H1 (cell line): ENCODE measurements around the gene BGN. TPM values are rescaled to one million over a fixed set of nuclear protein-coding genes. Genes with fewer than 3 reads are reported as not detected.

Experiments
- HDAC2 ChIP-seq, 2 experiments: fragments of 300-600 bp in 1 of 2; sonication (generic) in 1 of 2; IDR thresholded peaks; 2 replicates each; pipeline ENCODE4 v1.6.1; 2011 to 2012; ENCODE audit warnings: low read depth in 2 of 2, low read length in 2 of 2, mild to moderate bottlenecking in 2 of 2, moderate library complexity in 2 of 2, borderline replicate concordance in 1 of 2, inconsistent platforms in 1 of 2
- KDM1A ChIP-seq: fragments of 200-600, 300-600 bp; sonication (generic); IDR thresholded peaks from 2 replicates; pipeline ENCODE4 v1.7.1; 2016; ENCODE audit warnings: mild to moderate bottlenecking, low read length, borderline replicate concordance
- RAD21 ChIP-seq, 2 experiments: IDR thresholded peaks in 1 of 2; conservative IDR thresholded peaks in 1 of 2; 2 replicates each; pipeline ENCODE4 v1.6.1; 2011; ENCODE audit warnings: low read depth in 2 of 2, low read length in 2 of 2, improper control_type of control experiment in 1 of 2, inconsistent platforms in 1 of 2, mild to moderate bottlenecking in 1 of 2, moderate library complexity in 1 of 2
- SP1 ChIP-seq: IDR thresholded peaks from 2 replicates; pipeline ENCODE4 v1.6.1; 2011; ENCODE audit warnings: low read depth, low read length
- SP4 ChIP-seq: IDR thresholded peaks from 2 replicates; pipeline ENCODE4 v1.6.1; 2012; ENCODE audit warnings: low read length, inconsistent platforms
- polyA plus RNA-seq, 7 experiments: library from polyadenylated mRNA; depleted of rRNA in 3 of 7; stranded (reverse) in 5 of 7; unstranded in 2 of 7; fragments of >200 nt in 5 of 7; fragments of 200-250 nt in 2 of 7; gene quantifications; 1 replicate in 5 of 7; 2 replicates in 1 of 7; 4 replicates in 1 of 7; pipeline versions ENCODE4 v1.2.1 to v1.2.3, GENCODE V29; 2011 to 2013; ENCODE audit warnings: missing spikeins in 2 of 7, mixed read lengths in 2 of 7
- total RNA-seq: library from RNA; stranded (reverse); fragmentation: NEBNext Ultra II Directional; extraction: Animal tissue kit (Norgen Biotek cat#: 25700); gene quantifications from 2 replicates; pipeline ENCODE4 v1.2.1, GENCODE V29; 2021
- TF ChIP-seq, protein P1 (sequence below): fragments of 300-600 bp; sonication (generic); IDR thresholded peaks from 2 replicates; pipeline ENCODE4 v1.7.1; 2012; ENCODE audit warnings: low read length, moderate library complexity, mild to moderate bottlenecking, inconsistent platforms; ENCODE audit not compliant: insufficient replicate concordance
- TF ChIP-seq, protein P2 (sequence below): IDR thresholded peaks from 2 replicates; pipeline ENCODE4 v1.6.1; 2012; ENCODE audit warnings: low read length, inconsistent platforms

BGN gene
- total and polyA plus RNA-seq, 2 of the 8 experiments (the other 6 are each of a cell fraction or from before 2014, with no cell fraction given) = 1.8 to 2.4 TPM

DNA sequence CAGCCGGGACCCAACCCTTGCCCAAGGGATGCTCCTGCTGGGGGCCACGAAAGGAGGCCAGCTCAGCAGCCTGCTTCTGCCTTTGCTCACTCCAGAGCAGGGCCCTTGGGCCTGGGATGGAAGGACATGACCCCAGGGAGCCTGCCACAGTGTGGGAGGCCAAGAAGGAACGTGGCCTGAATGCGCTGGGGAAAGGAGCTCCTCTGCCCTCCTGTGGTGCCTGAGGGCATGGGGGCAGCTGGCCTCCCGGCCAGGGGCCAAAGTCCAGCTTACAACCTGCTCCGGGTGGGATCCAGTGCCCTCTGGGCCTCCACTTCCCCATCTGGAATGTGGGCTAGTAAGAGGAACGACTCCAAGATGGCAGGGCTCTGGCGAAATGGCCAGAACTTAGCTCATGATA, 20.7 kb downstream of the BGN start (continued):
- TF ChIP-seq, protein P1, sequence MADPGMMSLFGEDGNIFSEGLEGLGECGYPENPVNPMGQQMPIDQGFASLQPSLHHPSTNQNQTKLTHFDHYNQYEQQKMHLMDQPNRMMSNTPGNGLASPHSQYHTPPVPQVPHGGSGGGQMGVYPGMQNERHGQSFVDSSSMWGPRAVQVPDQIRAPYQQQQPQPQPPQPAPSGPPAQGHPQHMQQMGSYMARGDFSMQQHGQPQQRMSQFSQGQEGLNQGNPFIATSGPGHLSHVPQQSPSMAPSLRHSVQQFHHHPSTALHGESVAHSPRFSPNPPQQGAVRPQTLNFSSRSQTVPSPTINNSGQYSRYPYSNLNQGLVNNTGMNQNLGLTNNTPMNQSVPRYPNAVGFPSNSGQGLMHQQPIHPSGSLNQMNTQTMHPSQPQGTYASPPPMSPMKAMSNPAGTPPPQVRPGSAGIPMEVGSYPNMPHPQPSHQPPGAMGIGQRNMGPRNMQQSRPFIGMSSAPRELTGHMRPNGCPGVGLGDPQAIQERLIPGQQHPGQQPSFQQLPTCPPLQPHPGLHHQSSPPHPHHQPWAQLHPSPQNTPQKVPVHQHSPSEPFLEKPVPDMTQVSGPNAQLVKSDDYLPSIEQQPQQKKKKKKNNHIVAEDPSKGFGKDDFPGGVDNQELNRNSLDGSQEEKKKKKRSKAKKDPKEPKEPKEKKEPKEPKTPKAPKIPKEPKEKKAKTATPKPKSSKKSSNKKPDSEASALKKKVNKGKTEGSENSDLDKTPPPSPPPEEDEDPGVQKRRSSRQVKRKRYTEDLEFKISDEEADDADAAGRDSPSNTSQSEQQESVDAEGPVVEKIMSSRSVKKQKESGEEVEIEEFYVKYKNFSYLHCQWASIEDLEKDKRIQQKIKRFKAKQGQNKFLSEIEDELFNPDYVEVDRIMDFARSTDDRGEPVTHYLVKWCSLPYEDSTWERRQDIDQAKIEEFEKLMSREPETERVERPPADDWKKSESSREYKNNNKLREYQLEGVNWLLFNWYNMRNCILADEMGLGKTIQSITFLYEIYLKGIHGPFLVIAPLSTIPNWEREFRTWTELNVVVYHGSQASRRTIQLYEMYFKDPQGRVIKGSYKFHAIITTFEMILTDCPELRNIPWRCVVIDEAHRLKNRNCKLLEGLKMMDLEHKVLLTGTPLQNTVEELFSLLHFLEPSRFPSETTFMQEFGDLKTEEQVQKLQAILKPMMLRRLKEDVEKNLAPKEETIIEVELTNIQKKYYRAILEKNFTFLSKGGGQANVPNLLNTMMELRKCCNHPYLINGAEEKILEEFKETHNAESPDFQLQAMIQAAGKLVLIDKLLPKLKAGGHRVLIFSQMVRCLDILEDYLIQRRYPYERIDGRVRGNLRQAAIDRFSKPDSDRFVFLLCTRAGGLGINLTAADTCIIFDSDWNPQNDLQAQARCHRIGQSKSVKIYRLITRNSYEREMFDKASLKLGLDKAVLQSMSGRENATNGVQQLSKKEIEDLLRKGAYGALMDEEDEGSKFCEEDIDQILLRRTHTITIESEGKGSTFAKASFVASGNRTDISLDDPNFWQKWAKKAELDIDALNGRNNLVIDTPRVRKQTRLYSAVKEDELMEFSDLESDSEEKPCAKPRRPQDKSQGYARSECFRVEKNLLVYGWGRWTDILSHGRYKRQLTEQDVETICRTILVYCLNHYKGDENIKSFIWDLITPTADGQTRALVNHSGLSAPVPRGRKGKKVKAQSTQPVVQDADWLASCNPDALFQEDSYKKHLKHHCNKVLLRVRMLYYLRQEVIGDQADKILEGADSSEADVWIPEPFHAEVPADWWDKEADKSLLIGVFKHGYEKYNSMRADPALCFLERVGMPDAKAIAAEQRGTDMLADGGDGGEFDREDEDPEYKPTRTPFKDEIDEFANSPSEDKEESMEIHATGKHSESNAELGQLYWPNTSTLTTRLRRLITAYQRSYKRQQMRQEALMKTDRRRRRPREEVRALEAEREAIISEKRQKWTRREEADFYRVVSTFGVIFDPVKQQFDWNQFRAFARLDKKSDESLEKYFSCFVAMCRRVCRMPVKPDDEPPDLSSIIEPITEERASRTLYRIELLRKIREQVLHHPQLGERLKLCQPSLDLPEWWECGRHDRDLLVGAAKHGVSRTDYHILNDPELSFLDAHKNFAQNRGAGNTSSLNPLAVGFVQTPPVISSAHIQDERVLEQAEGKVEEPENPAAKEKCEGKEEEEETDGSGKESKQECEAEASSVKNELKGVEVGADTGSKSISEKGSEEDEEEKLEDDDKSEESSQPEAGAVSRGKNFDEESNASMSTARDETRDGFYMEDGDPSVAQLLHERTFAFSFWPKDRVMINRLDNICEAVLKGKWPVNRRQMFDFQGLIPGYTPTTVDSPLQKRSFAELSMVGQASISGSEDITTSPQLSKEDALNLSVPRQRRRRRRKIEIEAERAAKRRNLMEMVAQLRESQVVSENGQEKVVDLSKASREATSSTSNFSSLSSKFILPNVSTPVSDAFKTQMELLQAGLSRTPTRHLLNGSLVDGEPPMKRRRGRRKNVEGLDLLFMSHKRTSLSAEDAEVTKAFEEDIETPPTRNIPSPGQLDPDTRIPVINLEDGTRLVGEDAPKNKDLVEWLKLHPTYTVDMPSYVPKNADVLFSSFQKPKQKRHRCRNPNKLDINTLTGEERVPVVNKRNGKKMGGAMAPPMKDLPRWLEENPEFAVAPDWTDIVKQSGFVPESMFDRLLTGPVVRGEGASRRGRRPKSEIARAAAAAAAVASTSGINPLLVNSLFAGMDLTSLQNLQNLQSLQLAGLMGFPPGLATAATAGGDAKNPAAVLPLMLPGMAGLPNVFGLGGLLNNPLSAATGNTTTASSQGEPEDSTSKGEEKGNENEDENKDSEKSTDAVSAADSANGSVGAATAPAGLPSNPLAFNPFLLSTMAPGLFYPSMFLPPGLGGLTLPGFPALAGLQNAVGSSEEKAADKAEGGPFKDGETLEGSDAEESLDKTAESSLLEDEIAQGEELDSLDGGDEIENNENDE = no peak
- TF ChIP-seq KDM1A (no peak), SP1 (no peak), RAD21 (IDR thresholded peaks at IDR 0.05 in 1 of 2, conservative IDR thresholded peaks at IDR 0.05 in 1 of 2; ENCODE audit: low read depth in 2 of 2, low read length in 2 of 2) (no peak), SP4 (no peak), HDAC2 (IDR thresholded peaks at IDR 0.05; ENCODE audit: borderline replicate concordance in 1 of 2, low read depth in 2 of 2, low read length in 2 of 2) (no peak)
- TF ChIP-seq, protein P2, sequence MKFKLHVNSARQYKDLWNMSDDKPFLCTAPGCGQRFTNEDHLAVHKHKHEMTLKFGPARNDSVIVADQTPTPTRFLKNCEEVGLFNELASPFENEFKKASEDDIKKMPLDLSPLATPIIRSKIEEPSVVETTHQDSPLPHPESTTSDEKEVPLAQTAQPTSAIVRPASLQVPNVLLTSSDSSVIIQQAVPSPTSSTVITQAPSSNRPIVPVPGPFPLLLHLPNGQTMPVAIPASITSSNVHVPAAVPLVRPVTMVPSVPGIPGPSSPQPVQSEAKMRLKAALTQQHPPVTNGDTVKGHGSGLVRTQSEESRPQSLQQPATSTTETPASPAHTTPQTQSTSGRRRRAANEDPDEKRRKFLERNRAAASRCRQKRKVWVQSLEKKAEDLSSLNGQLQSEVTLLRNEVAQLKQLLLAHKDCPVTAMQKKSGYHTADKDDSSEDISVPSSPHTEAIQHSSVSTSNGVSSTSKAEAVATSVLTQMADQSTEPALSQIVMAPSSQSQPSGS = no peak
